HFF-Myc (cell line): ENCODE results near the gene ENPP7.

Source experiments
- DNase-seq: peaks from one replicate; pipeline ENCODE4 v3.0.0-alpha.2; 2011; ENCODE audit warnings: low read depth; ENCODE audit errors: extremely low read depth
- H3K4me3 ChIP-seq: replicated peaks from 2 replicates; pipeline ENCODE4 v1.5.1; 2011; ENCODE audit warnings: low read depth, mild to moderate bottlenecking, control low read depth, low read length
- TF ChIP-seq, protein P1 (sequence below): IDR thresholded peaks from 2 replicates; pipeline ENCODE4 v1.5.1; 2012; ENCODE audit warnings: mild to moderate bottlenecking, low read depth, low read length, control low read depth; ENCODE audit errors: missing control alignments

Gene ENPP7

DNA sequence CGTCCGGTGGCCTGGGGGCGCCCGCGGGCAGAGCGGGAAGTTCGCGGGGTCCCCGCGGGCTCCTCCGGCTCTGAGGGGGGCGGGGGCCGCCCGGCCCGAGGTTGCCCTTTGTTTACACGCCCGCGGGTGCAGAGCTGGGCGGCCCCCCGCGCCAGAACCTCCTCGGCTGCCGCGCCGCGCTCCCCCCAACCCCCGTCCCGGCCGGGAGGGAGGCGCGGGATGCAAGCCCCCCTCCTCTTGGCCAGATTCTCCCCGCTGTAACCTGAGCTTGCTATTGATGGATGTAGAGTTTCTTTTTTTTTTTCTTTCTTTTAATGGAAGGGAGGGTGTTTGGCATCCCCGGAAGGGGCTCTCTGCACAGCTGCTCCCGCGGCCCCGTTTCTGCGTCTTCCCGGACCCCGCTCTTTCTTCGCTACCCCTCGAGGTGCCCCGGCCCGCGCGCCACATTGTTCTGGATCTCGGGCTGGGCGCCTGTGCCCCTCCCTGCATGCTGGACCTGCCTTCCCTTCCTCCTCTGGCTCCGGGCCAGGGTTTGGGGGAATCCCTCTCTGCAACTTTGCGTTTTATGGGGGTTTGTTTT is 47.9 kb downstream of the ENPP7 start:
- no peak for DNase-seq
- TF ChIP-seq, protein P1, sequence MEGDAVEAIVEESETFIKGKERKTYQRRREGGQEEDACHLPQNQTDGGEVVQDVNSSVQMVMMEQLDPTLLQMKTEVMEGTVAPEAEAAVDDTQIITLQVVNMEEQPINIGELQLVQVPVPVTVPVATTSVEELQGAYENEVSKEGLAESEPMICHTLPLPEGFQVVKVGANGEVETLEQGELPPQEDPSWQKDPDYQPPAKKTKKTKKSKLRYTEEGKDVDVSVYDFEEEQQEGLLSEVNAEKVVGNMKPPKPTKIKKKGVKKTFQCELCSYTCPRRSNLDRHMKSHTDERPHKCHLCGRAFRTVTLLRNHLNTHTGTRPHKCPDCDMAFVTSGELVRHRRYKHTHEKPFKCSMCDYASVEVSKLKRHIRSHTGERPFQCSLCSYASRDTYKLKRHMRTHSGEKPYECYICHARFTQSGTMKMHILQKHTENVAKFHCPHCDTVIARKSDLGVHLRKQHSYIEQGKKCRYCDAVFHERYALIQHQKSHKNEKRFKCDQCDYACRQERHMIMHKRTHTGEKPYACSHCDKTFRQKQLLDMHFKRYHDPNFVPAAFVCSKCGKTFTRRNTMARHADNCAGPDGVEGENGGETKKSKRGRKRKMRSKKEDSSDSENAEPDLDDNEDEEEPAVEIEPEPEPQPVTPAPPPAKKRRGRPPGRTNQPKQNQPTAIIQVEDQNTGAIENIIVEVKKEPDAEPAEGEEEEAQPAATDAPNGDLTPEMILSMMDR: no peak
- H3K4me3 ChIP-seq: peak overlapping the region; percentile 61

DNA sequence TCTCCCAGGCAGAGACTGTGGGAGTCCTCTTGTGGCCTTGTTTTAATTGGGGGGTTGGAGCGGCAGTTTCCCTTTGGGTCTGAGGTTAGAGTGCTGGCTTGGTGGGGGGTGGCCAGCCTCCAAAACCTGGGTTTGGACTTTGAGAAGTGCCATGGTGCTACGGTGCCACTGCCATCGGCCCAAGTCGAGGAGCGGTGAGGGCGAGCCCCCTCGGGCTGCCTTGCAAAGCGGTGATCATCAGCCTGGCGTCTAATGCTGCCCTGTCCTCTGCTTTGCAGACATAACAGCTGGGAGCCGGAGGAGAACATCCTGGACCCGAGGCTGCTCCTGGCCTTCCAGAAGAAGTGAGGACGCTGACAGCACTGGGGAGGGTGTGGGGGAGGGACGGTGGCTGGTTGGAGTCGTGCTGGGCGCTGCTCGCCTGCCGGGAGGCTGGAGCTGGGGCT is 48.4 kb downstream of the ENPP7 start:
- peak overlapping the region; percentile 61 for H3K4me3 ChIP-seq
- TF ChIP-seq, protein P1: no peak
- DNase-seq: no peak

DNA sequence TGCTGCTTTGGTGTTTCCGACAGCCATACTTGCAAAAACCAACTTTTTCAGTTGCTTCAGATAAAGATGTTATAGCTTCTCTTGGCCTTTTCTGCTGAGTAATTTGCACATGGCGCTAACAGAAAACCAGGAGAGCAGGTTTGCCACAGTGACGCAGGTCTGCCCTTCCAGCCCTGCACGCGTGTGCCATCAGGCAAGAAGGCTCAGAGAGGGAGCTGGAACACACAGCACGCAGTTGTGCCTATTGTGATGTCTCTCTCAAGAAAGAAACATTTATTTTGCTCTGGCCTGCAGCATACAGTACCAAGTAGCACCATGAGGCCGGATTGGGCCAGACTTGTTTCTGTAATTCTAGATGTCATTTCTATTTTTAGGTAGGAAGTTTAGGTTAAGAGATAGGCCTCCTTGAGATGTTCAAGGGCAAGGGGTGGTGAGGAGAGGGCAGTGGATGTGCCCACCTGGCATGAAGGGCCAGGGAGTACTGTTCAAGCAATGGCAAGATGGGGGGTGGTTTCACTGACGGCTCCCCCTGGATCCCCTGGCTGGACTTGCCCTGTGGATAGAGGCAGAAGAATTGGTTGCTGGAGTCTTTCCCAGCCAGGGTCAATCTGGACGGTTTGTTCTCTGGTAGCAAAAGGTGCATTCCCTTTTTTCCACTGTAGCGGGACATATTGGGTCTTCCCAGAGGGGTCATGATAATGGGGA is 49.1 kb downstream of the ENPP7 start:
- TF ChIP-seq, protein P1: no peak
- peak overlapping the region; percentile 61; the same call in 1 of the 2 replicates for H3K4me3 ChIP-seq
- no peak for DNase-seq

GRCh38 chr17:79781012-79781650 is 50.4 kb downstream of the ENPP7 start:
- no peak for DNase-seq
- TF ChIP-seq, protein P1: no peak

GRCh38 chr17:79781736-79782575 is 51.2 kb downstream of the ENPP7 start:
- DNase-seq: no peak
- H3K4me3 ChIP-seq: no peak overlapping the region
- TF ChIP-seq, protein P1: no peak

More at GRCh38 chr17:79781012-79781650, 50.4 kb downstream of the ENPP7 start:
- H3K4me3 ChIP-seq: no peak overlapping the region

- no peak for DNase-seq
- H3K4me3 ChIP-seq: no peak overlapping the region
- TF ChIP-seq, protein P1: no peak
These were observed 53.1 kb downstream of the ENPP7 start for GRCh38 chr17:79783891-79784290.
